Bronchial epithelial cell (primary cell): Measurements from ENCODE around the gene KLHL21. TPM values are rescaled to one million over a fixed set of nuclear protein-coding genes. Genes with fewer than 3 reads are reported as not detected.
"Not testable (repeated sequence)": the region's sequence is repeated elsewhere in the genome, so short reads cannot be mapped to it uniquely, and the experiment has no call there.

Source experiments
- DNase-seq: peaks from one replicate; pipeline ENCODE4 v3.0.0-alpha.2; 2010; ENCODE audit warnings: low read depth
- FAIRE-seq: peaks from 2 replicates; lab custom pipeline; 2011; peaks lifted over from hg19 to GRCh38; lab: Jason Lieb, UNC
- H3K27me3 ChIP-seq: 2 replicates; pipeline ENCODE4 v1.5.1; 2011; ENCODE audit warnings: low read length; ENCODE audit not compliant: control insufficient read depth, insufficient read depth
- H3K36me3 ChIP-seq: 2 replicates; pipeline ENCODE4 v1.5.1; 2011; ENCODE audit warnings: low read length; ENCODE audit not compliant: control insufficient read depth, insufficient read depth
- H3K4me3 ChIP-seq: 2 replicates; pipeline ENCODE4 v1.5.1; 2011; ENCODE audit warnings: mild to moderate bottlenecking, low read depth, low read length, control low read depth
- CTCF ChIP-seq: IDR thresholded peaks from 2 replicates; pipeline ENCODE4 v1.5.1; 2011; ENCODE audit warnings: mild to moderate bottlenecking, moderate library complexity, low read length, control low read depth, inconsistent platforms; ENCODE audit not compliant: insufficient read depth, severe bottlenecking
- total RNA-seq: library from RNA; depleted of rRNA; stranded (reverse); fragments of >200 nt; gene quantifications from 2 replicates; pipeline ENCODE4 v1.2.1, GENCODE V29; 2014

KLHL21 gene
- total RNA-seq, 1 donor from 2014 or later, result 38.7 TPM

- no peak for TF ChIP-seq CTCF
- DNase-seq, result peak; percentile 22
- H3K4me3 ChIP-seq, result peak overlapping the region; percentile 99
- H3K36me3 ChIP-seq, result peaks cover 35% of the 10 kb centered on the region
- FAIRE-seq, result no peak
- H3K27me3 ChIP-seq, result no peaks in the 10 kb centered on the region
These were observed 2.1 kb downstream of the KLHL21 start for GRCh38 chr1:6600410-6601048.

DNA sequence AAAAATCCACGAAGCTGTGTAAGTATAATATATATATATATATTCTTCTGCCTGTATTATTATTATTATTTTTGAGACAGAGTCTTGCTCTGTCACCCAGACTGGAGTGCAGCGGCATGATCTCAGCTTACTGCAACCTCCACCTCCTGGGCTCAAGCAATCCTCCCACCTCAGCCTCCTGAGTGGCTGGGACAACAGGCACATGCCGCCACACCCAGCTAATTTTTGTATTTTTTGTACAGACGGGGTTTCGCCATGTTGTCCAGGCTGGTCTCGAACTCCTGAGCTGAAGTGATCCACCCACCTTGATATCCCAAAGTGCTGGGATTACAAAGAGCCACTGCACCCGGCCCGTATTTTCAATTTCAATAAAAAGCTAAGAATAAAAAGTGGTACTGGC lies 2.7 kb downstream of the KLHL21 start:
- H3K27me3 ChIP-seq, FAIRE-seq, DNase-seq: not testable (repeated sequence)
- peaks cover 40% of the 10 kb centered on the region for H3K36me3 ChIP-seq
- peak overlapping the region; percentile 99 for H3K4me3 ChIP-seq

DNA sequence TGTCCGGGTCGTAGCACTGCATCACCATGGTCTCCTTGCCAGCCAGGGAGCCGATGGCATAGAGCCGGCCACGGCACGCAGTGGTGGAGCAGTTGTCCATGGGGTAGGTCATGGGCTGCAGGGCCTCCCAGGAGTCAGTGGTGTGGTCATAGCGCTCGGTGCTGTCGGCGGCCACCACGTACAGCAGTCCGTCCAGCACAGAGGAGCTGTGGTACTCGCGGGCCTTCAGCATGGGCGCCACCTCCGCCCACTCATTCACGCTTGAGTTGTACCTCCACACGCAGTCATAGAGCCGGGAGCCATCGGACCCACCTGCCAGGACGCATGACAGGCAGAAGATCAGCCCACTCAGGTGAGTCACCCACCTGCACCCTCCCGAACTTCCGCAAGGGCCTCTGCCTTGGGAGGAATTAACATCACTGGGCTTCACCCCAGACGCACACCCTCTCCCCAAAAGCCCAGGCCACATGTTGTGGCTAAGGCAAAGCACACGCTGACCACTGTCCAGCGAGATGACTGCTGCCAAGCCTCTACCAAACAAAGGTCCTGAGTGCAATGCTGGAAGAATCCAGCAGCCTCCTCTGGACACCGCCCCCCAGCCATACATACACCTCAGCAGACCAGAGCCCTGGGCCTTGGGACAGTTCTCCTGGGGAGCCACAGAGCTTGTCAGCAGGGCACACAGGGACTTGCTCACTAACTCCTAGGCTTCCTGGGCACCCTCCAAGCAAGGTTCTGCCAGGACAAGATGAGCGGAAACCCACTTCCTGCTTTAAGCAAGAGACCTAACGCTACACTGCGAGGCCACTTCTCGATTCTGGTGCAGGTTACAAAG lies 3.3 kb downstream of the KLHL21 start:
- Histone ChIP-seq H3K27me3 (no peaks in the 10 kb centered on the region), H3K4me3 (peak overlapping the region; percentile 99), H3K36me3 (peaks cover 42% of the 10 kb centered on the region)
- DNase-seq (peak; percentile 86), FAIRE-seq (no peak)
- TF ChIP-seq CTCF, result peak; percentile 18

GRCh38 chr1:6597777-6598131 lies 4.9 kb downstream of the KLHL21 start:
- Histone ChIP-seq H3K36me3 (peaks cover 52% of the 10 kb centered on the region), H3K4me3 (no peak overlapping the region), H3K27me3 (no peaks in the 10 kb centered on the region)
- DNase-seq (no peak), FAIRE-seq (no peak)
- no peak for TF ChIP-seq CTCF

- DNase-seq, result no peak
- H3K4me3 ChIP-seq, result no peak overlapping the region
- no peaks in the 10 kb centered on the region for H3K27me3 ChIP-seq
- no peak for FAIRE-seq
- H3K36me3 ChIP-seq, result peaks cover 54% of the 10 kb centered on the region
- TF ChIP-seq CTCF, result no peak
These were observed 5.5 kb downstream of the KLHL21 start for GRCh38 chr1:6596886-6597776.

GRCh38 chr1:6596351-6596750 lies 6.3 kb downstream of the KLHL21 start:
- Histone ChIP-seq H3K4me3 (no peak overlapping the region), H3K36me3 (peaks cover 57% of the 10 kb centered on the region)
- no peak for TF ChIP-seq CTCF

More at GRCh38 chr1:6596351-6596750, 6.3 kb downstream of the KLHL21 start:
- FAIRE-seq, result no peak
- no peaks in the 10 kb centered on the region for H3K27me3 ChIP-seq
- no peak for DNase-seq
